GM18951 (cell line): ENCODE measurements around the gene SAP30BP.

Experiments used
- POLR2A ChIP-seq: IDR thresholded peaks from 4 replicates; pipeline ENCODE4 v1.6.1; 2011; ENCODE audit warnings: mild to moderate bottlenecking; ENCODE audit not compliant: insufficient read length, insufficient read depth; ENCODE audit errors: extremely low read depth
- in situ Hi-C: fragments of 300-500 bp; cut with MboI; formaldehyde crosslinking; loops from one replicate; pipeline ENCODE4 v1.12.0; 2022; ENCODE audit warnings: low sequenced_read_pairs, mixed read lengths, inconsistent platforms; ENCODE audit not compliant: unreplicated experiment

The SAP30BP gene

DNA sequence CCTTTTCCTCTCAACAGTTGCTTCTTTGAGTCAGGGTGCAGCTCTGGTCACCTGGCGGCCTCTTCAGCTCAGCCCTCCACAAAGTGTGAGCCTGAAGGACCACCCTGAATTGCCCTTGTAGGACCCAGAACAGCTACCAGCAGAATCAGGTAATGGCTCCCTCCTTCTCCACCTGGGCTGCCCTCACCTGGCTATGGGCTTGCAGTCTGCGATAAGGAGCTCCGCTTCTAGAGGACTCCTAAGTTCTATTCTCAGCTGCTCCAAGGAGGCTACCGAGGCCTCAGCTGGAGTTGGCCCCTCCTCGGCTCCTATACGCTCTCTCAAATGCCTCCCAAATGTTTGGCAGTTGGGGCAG, 20.5 kb upstream of the SAP30BP start:
- in situ Hi-C loops, result no loop called here
- no peak for TF ChIP-seq POLR2A

DNA sequence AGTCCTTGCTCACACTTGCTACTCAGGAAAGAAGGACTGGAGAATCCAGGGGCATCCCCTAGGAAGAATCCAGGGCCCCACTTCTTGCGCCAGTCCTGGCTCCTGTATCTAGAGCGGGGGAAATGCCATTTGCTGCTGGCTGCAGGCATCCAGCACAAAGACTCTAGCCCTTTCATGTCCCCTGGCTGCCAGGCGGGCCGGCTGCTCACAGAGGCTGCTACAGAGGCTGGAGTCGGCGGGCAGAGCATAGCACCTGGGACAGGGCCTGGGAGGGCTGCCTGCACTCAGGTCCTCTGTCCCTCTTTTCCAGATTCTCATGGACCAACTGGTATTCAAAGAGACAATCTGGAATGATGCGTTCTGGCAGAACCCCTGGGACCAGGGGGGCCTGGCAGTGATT, 20.1 kb upstream of the SAP30BP start:
- TF ChIP-seq POLR2A, result no peak
- in situ Hi-C loops, result no loop called here

DNA sequence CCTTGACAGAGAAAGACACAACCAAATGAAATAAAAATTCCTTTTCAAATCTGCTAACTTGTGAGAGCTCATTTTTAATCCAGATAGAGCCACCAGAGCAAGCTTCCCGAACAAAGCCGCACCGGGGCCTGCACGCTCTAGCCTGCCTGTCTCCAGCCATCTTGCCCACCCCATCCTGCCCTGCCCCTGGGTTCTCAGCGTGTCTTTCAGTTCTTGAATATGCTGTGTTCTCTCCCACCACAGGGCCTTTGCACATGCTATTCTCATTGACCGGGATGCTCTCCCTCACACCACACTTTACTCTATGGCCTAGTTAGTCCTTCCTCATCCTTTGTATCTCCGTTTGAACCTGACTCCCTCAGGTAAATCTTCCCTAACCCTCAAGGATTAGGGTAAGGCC, 19.2 kb upstream of the SAP30BP start:
- TF ChIP-seq POLR2A, result no peak
- in situ Hi-C loops, result no loop called here

DNA sequence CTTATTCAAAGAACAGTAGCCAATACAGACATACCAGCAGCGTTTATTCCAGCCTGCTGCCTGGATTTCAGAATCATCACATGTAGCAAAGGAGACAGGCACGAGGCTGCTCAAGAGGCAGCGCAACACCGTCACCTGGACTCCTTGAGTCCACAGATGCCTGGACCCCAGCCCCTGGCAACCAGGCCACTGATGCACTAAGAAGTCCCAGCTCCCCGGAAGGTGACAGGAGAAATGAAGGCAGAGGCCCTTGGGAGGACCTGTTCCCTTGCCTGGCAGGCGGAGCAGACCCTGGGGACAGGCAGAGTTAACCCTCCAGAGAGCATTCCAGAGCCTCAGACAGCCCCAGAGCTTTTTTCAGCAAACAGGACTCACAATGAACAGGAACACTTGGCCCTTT, 17.5 kb upstream of the SAP30BP start:
- in situ Hi-C loops, result no loop called here
- TF ChIP-seq POLR2A, result no peak

DNA sequence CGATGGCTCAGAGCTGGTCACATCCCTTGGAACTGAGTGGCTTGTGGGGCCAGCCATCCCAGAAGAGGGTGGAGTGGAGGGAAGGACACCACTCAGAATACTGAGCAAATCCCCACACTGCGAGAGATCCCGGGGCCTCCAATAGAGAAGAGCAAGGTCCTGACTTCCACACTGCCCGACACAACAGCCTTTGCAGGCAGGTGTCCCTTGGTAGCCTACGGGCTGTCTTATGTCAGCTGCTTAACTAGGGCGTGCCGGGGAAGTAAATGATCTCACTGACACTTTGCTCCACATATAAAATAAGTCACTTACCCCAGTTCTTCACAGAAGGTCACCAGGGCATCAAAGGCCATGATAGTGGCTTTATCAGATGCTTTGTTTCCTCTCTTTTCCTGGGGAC, 16.3 kb upstream of the SAP30BP start:
- in situ Hi-C loops, result no loop called here
- no peak for TF ChIP-seq POLR2A

DNA sequence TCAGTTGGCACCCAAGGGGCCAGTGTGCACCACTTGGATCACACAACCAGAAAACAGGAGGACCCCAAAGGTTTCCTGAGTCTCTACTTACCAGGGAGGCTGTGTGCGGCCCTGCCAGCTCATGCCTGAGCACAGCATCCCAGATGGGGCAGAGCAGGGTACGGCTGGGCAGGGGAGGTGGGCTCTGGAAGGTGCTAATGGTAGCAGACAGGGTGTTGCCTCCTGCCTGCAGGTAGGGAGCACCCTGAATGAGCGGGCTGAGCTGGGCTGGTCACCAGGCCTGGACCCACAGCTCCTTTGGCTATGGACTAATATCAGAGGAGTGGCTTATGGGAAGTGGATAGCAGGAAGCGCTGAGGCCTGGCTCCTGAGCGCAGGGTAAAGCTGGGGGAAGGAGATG, 14.8 kb upstream of the SAP30BP start:
- in situ Hi-C loops, result no loop called here
- TF ChIP-seq POLR2A, result no peak

DNA sequence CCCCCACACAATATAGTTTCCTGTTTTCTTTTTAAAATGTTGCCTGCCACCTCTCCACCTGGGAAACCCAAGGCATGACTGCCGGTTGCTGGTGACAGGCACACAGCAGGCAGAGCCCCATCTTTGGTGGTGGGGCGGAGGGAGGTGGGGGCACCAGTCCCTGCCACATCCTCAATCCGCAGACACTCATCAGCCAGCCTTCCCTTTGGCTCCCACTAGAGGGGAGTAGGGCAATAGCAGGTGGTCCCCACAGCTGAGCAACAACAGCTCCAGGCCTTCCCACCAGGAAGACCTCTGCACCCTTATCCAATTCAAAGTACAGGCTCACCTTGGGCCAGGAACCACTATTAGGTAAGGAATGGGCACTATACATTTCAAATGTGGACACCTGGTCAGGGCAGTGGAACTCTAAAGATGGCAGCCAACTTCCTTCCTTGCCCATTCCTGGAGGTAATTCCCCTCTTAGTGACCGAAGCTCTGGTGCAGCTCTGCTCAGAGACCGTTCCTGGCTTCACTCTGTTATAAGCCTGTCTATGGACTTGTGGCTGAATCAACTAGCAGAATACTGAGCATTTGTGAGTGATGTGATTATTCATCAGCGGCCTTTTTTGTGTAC, 14.1 kb upstream of the SAP30BP start:
- no peak for TF ChIP-seq POLR2A
- in situ Hi-C loops, result no loop called here

DNA sequence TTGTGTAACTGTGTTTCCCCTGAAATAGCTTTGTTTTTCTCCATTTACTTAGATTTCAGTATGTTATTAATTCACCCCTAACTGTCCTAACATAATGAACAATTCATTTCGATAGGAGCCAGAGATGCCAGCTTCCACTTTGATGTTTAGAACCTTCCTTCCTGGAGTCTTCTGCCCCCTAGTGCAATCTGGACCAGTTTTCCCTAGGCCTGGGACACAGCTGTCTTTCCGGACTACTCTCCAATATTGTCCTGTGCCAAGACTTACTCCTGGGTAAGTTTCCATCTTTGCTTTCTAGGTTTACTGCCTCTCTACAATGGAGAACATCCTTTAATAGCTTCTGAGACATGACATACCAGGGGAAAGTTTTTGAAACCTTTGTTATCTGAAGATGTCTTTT, 13.0 kb upstream of the SAP30BP start:
- in situ Hi-C loops, result no loop called here
- no peak for TF ChIP-seq POLR2A

DNA sequence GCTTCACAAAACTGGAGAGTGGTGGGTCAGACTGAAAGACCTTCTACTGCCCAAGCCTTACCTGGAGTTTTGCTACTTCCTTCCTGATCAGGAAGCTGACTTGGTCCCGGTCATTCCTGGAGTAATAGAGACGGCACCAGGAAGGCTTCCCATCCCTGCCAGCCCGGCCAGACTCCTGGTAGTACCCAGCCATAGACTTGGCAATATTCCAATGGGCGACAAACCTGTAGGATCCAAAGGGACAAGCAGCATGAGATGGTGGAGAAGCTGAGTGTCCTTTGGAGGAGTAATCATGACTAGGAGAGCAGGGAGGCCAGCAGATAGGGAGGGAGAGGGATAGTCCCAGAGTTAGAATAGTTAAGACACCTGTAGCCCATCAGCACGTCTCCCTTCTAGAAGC, 8.9 kb upstream of the SAP30BP start:
- in situ Hi-C loops, result no loop called here
- no peak for TF ChIP-seq POLR2A

DNA sequence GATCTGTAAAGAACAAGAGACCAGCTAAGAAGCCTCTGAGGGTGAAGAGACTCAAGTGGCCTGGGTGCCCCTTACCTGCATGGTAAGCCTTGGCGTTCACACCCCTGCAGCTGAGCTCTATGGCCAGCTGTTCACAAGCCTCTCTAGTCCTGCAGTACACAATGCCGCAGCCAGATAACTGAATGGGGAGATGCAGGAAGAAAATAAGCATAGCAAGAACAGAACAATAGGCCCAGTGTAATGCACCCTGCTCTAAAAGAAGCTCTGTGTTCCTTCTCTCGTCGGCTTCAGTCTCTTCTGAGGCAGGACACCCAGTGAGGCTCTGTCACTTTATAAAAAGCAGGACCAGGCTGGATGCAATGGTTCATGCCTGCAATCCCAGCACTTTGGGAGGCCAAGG, 5.6 kb upstream of the SAP30BP start:
- in situ Hi-C loops, result no loop called here
- TF ChIP-seq POLR2A, result no peak

DNA sequence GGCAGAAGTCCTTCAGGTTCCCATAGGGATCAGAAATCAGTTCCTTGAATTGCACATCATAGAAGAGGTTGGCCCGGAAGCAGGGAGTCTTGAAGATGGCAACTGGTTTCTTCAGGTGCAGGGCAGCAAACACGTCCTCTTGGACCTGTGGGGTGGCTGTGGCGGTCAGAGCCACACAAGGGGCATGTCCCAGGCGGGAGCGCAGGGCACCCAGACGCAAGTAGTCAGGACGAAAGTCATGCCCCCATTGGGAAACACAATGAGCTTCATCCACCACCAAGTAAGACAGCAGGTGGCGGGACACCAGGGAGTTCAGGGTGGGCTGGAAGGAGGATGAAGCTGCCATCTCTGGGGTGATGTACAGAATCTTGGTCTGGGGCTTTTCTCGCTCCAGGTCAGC, 4.6 kb upstream of the SAP30BP start:
- in situ Hi-C loops, result no loop called here
- TF ChIP-seq POLR2A, result no peak

DNA sequence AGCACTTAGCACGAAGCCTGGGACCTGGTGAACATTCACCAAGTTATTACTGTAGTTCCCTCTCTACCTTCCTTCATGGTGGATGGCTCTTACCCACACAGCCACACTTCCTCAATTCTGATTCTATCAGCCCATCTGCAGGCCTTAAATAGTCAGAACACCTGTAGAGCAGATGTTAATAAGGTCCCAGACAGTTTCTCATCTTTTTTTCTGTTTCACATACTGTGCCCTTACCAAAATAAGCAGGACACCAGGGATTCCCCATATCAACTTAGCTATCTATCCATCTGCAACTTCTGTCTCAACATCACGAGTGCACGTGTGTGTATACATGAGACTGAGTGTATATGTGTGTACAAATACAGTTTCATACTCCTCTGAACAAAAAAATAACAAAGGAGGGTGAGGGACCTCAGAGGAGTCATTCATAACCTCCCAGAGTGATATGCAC, 3.0 kb upstream of the SAP30BP start:
- in situ Hi-C loops, result no loop called here
- no peak for TF ChIP-seq POLR2A

DNA sequence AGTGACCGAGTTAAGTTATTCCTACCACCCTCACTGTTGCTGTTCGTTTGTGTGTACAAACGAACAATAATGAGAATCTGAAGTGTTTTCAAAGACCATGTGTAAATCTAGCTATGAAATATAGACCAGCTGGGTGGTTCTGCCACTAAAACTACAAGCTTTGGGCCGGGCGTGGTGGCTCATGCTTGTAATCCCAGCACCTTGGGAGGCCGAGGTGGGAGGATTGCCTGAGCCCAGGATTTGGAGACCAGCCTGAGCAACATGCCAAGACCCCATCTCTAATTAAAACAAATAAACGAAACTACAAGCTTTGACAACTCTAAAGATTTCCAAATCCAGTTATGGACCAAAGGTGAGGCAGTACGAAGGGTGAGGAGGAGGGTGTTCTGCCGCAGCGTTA, 1.2 kb upstream of the SAP30BP start:
- in situ Hi-C loops, result no loop called here
- no peak for TF ChIP-seq POLR2A

DNA sequence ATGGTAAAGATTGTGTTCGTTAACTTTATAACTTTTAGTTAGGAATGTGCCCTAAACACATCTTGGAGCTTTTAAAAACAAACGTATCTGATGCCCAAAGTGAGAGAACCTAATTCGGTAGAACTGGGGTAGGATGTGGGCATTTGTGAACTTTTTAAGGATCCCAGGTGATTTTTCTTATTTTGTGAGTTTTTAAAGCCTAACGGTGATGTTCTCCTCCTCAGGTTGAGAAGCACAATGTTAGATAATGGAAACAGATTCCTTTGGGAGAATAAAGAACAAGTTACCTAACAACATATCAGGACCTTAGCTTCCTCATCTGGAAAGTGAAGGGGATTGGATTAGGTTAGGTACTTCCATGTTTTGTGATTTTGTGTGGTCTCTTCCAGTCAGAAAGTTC, 687 bp downstream of the SAP30BP start:
- in situ Hi-C loops, result no loop called here
- no peak for TF ChIP-seq POLR2A

DNA sequence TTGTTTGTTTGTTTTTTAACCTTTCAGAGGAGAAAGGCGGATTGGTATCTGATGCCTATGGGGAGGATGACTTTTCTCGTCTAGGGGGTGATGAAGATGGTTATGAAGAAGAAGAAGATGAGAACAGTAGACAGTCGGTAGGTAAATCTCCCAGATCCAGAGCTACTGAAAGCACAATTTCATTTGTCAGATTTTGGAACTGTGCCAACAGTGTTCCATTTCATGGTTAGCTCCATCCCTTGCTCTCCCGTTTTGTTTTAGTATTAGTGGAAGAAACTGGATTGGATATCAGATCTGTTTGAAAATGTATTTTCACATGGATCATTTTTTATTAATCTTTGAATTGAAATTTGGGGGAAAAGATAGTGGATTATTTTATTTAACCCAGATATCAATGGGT, 1.4 kb downstream of the SAP30BP start:
- in situ Hi-C loops, result no loop called here
- TF ChIP-seq POLR2A, result no peak
